Measurements from ENCODE around the gene CMC4.

CMC4 gene

DNA sequence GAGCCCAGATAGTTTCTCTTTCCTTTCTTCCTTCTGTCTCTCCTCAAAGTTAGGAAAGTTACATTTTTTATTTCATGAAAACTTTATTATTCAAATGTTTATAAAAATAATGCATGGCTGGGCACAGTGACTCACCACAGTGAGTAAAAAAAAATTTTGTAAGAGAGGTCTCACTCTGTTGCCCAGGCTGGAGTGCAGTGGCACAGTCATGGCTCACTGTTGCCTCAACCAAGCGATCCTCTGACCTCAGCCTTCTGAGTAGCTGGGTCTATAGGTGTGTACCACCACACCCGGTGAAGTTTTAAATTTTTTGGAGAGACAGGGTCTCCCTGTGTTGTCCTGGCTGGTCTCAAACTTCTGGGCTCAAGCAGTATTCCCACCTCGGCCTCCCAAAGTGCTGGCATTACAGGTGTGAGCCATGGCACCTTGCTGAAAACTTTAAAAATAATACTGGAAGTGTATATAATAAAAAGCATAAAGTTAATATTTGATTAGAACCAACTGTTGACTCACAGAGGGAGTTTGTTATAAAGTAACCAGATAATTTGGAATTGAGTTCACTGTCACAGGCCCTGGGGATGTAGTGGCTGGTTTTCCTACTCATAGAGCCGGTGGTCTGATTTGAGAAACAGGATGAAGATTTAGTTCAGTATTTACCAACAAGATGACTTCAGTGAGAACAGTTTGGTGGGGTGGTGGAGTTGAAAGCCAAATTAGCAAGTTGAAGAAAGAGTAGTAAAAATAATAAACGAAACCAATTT is 18.0 kb downstream of the CMC4 start:
- DNase-seq, result no peak

DNA sequence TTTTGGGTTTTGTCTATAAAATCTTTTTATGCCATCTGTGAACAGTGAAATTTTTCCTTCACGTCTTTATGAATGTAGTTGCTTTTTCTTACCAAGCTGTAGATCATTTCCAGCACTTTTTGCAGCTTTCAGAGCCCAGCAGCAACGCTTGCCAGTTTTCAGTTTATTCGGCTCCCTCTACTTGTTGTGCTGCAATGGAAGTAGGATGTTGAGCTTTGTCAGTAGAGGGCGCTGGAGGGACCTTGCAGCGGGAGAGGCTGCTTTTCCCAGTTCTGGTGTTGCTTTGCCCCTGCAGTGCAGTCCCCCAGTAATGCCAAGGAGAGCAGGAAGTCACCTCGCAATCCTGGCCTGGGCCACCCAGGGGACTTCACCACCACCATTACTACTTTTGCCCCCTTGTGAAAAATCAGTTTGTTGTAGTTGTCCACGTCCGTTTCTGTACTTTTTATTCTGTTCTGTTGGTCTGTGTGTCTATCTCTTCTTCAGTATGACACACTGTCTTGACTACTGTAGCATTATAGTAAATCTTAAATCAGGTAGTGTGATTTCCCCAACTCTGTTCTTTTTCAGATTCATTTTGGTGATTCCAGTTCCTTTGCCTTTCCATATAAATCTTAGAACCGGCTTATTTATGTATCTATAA is 21.8 kb downstream of the CMC4 start:
- DNase-seq, result peak; percentile 33

DNA sequence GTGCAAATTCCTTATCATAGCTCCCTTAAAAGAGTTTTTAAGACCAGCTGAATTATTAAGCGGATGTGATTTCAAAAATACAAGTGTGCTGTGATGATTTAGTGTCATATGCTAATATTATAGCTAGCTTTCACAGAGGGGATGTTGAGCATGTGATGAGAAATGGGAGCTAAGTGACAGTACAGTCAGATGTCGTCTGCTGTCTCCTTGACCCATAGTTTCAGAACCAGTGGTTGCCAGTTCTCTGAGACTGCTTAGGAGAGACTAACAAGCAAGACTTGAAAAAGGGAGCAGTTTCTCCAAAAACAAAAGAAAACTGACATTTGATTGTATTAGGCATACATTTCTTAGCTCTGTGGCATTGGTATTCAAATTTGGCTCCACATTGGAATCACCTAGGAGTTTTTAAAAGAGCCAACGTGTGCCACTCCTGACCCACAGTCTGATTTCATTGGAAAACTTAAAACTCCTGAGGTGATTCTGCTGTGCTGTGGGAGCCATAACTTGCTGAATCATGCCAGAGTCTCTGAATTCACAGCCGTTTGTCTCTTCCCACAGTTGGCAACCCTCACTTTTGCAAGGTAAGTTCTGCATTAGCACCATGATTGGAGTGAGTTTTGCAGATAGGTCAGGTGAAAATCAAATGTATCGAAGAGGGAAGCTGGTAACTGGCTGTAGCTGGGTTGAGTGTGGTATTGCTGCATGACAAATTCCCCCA is 24.0 kb downstream of the CMC4 start:
- DNase-seq, result no peak

DNA sequence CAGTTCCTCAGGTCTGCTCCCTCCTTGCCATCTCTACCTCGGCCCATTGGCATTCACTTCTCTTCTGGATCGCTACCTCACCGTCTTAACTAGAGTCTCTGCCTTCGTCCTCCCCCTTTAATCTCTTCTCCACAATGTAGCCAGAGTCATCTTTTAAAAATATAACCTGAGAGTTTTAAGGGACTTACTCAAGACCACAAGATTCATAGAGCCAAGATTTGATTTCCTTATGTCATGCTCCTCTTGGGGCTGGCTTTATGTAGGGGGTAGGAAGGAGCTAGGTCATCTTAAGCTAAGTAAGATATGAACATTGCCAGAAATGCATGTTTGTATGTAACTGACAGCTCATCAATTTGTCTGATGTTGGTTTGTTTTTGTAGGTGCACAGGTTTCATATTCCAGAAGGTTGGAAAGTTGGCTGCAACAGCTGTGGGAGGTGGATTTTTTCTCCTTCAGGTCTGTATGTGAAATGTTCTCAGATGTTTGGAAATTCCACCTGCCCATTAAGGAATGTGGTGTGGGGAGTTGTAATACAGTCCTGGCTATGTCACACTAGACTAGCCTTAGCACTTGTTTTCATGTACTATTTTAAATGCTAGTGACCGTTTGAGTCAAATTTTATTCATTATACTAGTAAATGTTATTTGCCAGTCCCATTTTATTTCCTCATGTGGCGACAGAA is 24.7 kb downstream of the CMC4 start:
- DNase-seq, result no peak

DNA sequence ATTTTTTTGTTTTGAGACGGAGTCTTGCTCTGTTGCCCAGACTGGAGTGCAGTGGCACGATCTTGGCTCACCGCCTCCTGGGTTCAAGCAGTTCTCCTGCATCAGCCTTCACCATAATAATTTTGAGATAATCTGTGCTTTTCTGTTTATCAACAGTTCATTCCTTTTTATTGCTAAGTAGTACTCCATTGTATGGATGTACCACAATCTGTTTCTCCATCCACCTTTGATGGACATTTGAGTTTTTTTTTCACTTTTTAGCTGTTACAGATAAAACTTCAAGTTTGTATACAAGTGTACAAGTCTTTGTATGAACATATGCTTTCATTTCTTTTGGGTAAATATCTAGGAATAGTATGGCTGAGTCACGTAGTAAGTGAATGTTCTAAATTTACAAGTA is 35.2 kb downstream of the CMC4 start:
- DNase-seq, result no peak

DNA sequence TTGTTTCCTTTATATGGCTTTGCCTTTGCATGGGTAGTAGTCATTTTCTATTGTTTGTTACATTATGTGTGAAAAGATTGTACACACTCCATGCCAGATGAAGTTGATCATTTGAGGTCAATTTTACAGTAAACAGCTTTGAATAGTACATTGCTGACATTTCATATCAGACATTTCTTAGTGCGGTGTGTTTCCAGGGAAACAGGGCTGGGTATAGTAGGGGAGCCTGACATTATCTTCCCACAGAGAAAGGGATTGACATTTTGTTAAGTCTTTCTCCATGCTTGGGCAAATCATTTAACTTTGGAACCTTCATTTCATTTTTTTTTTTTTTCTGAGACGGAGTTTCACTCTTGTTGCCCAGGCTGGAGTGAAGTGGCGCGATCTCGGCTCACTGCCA is 39.3 kb downstream of the CMC4 start:
- DNase-seq, result no peak

DNA sequence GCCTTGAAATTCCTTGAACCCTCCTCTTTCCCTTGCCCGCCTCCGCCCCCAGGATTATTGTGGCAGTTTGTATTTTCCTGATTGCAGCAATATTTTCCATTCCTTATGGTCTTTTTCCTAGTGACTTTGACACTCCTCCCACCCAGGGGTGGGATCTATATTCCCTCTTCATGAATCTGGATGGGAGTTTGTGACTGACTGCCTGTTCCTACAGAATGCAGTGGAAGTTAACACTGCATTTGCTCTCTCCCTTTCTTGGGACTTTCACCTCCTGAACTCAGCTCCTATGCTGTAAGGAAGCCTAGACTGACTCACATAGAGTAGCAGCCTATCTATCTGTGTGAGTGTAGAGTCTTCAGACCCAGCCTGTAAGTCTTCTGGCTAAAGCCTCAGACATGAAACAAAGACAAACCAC is 42.1 kb downstream of the CMC4 start:
- peak; percentile 12 for DNase-seq

DNA sequence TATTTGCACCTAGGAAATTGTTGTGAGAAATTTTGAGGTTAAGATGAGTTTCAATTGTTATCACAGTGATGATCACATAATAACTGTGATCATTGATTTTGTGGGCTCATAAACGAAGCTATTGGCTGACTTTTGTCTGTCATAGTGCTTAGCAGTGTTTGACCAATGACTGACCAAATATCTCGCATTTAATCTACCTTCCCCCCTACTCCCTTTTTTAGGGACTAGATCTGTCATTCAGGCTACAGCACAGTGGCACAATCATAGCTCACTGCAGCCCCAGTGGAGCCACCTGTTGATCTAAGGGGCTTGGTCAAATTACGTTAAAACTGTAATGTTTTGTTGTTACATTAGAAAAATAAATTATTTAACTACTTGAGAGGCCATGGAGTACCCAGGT is 42.8 kb downstream of the CMC4 start:
- no peak for DNase-seq

DNA sequence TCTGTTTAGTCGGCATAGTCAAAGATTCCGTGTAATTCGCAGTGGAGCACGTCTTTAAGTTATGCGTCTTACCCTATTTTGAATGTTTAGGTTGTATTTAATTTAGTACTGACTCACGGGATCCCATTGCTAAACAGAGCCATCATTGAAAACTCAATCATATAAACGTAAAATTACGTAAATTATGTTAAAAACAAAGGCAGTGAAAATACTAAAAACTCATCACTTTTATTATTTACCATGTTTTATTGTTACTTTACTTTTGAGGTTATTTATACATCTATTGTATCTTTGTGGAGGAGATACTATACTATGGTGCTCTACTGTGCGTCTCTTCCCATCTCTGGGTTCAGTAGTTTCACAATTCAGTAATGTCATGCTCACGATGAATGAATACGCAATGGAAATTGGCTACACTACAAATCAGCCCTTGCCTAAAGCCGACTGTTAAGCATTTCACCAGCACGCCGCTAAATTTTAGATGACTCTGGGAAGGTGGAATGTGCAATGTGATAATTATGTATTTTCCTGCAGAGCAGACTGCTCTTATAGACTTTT is 43.3 kb downstream of the CMC4 start:
- peak; percentile 67 for DNase-seq

DNA sequence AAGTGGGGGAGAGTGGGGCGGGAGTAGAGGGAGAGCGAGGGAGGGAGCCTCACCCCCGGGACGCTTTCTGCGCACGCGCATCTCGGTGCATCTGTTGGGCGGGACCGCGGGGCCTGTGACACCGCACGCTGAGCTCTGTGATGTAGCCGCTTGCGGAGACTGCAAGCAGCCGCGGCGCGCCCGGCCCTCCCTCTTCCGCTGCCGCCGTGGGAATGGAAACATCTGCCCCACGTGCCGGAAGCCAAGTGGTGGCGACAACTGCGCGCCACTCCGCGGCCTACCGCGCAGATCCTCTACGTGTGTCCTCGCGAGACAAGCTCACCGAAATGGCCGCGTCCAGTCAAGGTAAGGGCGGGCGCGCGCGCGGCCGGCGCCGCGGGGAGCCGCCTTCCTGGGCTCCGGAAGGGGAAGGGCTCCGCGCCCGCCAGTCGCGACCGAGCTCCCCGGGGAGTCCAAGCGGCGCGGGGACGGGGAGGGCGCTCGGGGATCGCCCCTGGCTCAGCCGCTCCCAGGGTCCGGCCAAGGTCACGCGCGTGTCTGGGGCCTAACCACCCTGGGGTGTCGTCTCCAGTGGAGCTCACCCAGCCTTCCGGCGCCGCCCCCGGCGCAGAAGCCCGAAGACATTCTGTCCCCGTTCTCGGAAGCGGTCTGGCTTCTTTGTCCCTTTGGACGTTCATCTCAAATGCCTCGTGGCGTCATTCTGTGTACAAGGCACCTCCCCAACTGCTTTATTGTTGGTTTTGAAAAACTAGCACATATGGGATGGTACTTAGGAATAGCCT is 44.0 kb downstream of the CMC4 start, which contains the start of gene FUNDC2:
TSS of gene FUNDC2 (plus strand) at position 118 of the 782 bp plus-strand sequence. CDS start at position 213, 95 bp downstream.
- peak; percentile 91 for DNase-seq

DNA sequence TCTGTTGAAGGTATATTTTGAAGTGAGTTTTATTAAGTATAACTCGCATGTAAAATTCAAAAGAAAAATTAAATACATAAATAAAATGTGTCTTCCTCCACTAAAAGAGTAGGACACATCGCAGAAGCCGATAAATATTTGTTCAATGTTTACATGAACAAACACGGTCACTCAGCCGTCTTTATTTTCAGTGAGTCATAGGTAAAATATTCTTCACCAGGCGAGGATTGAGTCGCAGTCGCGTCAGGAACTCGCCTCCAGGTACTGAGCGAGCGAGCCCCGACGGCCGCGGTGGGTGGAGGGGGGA is 44.6 kb downstream of the CMC4 start:
- DNase-seq, result no peak

DNA sequence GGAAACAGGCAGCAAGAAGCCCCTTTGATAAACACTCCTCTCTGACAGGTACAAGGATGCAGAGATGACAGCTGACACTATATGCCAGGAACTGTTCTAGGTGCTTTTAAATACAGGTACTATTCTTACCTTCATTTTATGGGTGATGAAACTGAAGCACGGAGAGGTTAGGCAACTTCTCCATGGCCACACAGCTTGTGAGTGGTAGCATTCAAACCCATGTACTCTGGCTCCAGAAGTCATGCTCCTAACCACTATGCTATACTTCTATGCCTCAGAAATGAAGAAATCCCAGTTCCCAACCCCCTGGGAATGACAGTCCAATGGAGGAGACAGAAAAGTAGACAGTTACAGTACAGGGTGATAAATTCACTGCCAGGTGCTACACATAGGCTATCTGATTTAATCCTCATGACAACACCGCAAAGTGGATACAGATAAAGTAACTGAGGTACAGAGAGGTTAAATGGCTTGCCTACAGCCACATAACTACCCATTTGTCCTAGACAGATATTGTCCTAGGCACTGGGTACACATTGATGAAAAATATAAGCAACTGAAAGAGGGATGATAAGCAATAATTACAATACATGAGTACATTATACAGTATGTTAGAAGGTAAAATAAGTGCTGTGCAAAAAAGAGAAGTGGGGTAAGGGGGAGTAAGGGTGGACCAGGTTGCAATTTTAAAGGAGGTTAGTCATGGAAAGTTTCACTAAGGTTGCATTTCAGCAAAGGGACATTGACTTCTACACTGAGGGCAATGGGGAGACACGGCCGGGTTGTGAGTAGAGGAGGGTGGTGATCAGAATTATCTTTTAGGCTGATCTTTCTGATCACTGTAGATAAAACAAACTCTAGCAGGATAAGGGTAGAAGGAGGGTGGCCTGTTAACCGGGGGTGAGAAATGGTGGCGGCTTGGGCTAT is 46.8 kb downstream of the CMC4 start:
- DNase-seq, result no peak

DNA sequence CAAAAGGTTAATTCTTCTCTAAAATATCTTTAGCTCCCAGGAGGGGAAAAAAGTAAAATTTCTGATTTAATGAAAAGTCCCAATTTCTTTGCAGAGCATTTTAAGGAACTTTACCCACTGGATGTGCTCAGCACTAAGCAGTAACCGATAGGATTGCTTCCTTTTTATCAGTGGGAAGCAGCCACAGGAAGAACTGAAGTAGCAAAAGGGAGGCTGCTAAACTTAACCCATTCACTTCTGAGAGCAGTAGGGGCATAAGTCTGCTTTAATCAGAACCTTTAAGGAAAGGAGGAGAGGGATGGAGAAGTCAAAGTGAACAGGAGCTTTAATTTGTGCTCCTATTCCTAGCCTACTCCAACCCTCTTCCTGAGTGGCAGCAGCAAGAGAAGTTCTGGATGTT is 48.4 kb downstream of the CMC4 start, which contains the start of gene F8:
TSS of gene F8 (minus strand) at position 139 of the 400 bp plus-strand sequence. CDS start 171 bp downstream, outside the sequence.
- no peak for DNase-seq

DNA sequence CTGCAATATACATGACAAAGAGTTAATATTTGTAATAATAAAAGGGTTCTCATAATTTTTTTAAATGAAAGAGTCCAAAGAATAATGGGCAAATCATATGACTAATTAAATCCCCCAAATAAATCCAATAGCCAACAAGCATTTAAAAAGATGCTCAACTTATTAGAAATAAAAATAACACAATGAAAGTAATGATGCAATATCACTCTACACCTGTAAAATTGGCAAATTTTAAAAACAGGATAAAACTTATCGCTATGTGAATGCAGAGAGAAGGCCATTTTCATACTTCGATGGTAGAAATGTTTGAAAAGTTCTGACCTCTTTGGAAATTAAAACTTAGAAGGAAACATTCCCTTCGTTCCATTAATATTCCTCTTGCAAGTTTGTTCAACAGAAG is 50.3 kb downstream of the CMC4 start:
- DNase-seq, result no peak

Data from fibroblast of skin of right quadriceps (primary cell).